ENCODE results near the gene BPIFB1.

The BPIFB1 gene

GRCh38 chr20:33282991-33283555 lies at the start of gene BPIFB1:
TSS of gene BPIFB1 (plus strand) at chr20:33283214. CDS start at chr20:33286074, 2,860 bp downstream.
- TF ChIP-seq, protein P1, sequence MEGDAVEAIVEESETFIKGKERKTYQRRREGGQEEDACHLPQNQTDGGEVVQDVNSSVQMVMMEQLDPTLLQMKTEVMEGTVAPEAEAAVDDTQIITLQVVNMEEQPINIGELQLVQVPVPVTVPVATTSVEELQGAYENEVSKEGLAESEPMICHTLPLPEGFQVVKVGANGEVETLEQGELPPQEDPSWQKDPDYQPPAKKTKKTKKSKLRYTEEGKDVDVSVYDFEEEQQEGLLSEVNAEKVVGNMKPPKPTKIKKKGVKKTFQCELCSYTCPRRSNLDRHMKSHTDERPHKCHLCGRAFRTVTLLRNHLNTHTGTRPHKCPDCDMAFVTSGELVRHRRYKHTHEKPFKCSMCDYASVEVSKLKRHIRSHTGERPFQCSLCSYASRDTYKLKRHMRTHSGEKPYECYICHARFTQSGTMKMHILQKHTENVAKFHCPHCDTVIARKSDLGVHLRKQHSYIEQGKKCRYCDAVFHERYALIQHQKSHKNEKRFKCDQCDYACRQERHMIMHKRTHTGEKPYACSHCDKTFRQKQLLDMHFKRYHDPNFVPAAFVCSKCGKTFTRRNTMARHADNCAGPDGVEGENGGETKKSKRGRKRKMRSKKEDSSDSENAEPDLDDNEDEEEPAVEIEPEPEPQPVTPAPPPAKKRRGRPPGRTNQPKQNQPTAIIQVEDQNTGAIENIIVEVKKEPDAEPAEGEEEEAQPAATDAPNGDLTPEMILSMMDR (conservative IDR thresholded peaks at IDR 0.05; ENCODE audit: control insufficient read depth, insufficient read depth, low read depth, low read length), result no peak
- no peak for DNase-seq (ENCODE audit: low read depth)
- H3K4me3 ChIP-seq (ENCODE audit: control insufficient read depth, low read depth, low read length), result no peak within 1 kb of the TSS

DNA sequence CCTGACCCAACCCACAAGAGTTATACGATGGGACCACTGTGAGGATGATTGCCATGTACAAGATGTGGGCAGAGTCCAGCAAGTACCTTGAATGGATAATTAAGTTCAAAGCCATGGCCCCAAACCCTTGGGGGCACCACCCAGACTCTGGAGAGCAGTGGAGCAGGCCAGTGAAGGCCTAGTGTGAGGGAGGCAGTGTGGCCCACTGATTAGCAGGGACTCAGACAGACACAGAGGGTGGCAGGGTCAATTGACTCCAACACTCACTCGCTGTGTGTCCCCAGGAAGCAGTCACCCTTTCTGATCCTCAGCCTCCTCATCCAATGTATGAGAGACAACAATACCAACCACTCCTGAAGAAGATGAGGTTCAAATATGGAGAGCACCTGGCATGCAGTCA lies 49.0 kb upstream of the BPIFB1 start:
- TF ChIP-seq, protein P1 (conservative IDR thresholded peaks at IDR 0.05; ENCODE audit: control insufficient read depth, insufficient read depth, low read depth, low read length), result no peak
- H3K4me3 ChIP-seq (ENCODE audit: control insufficient read depth, low read depth, low read length), result no peak overlapping the region
- no peak for DNase-seq (ENCODE audit: low read depth)

DNA sequence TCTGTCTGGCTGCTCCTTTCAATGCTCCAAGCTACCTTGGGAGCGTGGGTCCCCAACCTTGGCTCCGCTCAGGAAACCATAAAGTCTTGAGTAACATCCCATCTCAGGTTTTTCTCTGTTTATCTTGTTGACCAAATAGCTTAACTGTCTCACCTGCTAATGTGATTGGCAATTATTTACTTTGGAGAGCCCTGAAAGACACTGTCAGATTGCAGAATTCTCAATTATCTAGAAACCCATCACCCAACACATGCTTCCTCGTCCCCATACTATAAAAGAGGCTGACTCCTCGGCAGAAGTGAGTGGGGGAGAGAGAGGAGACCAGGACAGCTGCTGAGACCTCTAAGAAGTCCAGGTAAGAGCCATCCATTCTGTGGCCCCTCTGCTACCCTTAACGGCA lies 47.3 kb upstream of the BPIFB1 start, which contains the start of gene BPIFA1:
Gene BPIFA1, plus strand, starts transcription at position 301 of the 400 bp plus-strand sequence. CDS start 1,716 bp downstream, outside the sequence.
- TF ChIP-seq, protein P1 (conservative IDR thresholded peaks at IDR 0.05; ENCODE audit: control insufficient read depth, insufficient read depth, low read depth, low read length), result no peak
- H3K4me3 ChIP-seq (ENCODE audit: control insufficient read depth, low read depth, low read length), result no peak within 1 kb of the TSS
- no peak for DNase-seq (ENCODE audit: low read depth)

DNA sequence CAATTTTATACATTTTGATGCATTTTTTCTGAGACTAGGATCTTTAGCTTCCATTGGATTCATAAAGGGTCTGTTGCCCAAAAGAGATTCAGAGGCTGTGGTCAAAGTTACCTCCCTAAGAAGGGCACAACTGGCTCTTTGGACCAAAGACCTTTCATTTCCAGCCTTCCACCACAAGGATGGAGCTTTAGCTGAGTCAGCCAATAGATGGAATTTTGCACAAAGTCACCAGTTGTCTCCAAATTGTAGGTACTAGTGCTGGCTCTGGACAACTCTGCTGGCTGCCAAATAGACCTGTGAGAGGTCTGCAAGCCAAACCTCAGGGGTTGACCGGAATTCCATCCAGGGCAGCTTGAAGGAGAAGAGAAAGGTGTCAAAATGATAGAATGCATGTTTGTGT lies 46.7 kb upstream of the BPIFB1 start:
- TF ChIP-seq, protein P1 (conservative IDR thresholded peaks at IDR 0.05; ENCODE audit: control insufficient read depth, insufficient read depth, low read depth, low read length), result no peak

GRCh38 chr20:33237989-33238388 lies 45.0 kb upstream of the BPIFB1 start:
- TF ChIP-seq, protein P1 (conservative IDR thresholded peaks at IDR 0.05; ENCODE audit: control insufficient read depth, insufficient read depth, low read depth, low read length), result no peak
- no peak for DNase-seq (ENCODE audit: low read depth)
- no peak overlapping the region for H3K4me3 ChIP-seq (ENCODE audit: control insufficient read depth, low read depth, low read length)

More for the DNA sequence above, 46.7 kb upstream of the BPIFB1 start:
- DNase-seq (ENCODE audit: low read depth), result no peak
- H3K4me3 ChIP-seq (ENCODE audit: control insufficient read depth, low read depth, low read length), result no peak overlapping the region

- no peak overlapping the region for H3K4me3 ChIP-seq (ENCODE audit: control insufficient read depth, low read depth, low read length)
- TF ChIP-seq, protein P1 (conservative IDR thresholded peaks at IDR 0.05; ENCODE audit: control insufficient read depth, insufficient read depth, low read depth, low read length), result no peak
- DNase-seq (ENCODE audit: low read depth), result no peak
These were observed 43.6 kb upstream of the BPIFB1 start for GRCh38 chr20:33239418-33239817.
